CD4-positive, alpha-beta T cell (primary cell): Measurements from ENCODE around the gene ZNF136. TPM values are rescaled to one million over a fixed set of nuclear protein-coding genes. Genes with fewer than 3 reads are reported as not detected.
A peak's percentile ranks its signal among the peaks of the same experiment; 100 is the strongest.

Experiments
- ATAC-seq: fragments of 200-7000 bp; cut with Tn5 transposase; one replicate; pipeline ENCODE4 v1.10.0; 2022; ENCODE audit warnings: mild to moderate bottlenecking; ENCODE audit not compliant: poor library complexity
- CTCF ChIA-PET: fragments of 350-600 bp; sonication (Branson Sonifier 250); formaldehyde crosslinking; loops from one replicate; lab custom pipeline; 2021; ENCODE audit warnings: antibody characterized with exemption, inconsistent platforms; lab: Charles Lee
- POLR2A ChIA-PET: fragments of 350-600 bp; sonication (Branson Sonifier 250); formaldehyde crosslinking; loops from one replicate; lab custom pipeline; 2021; ENCODE audit warnings: antibody characterized with exemption, inconsistent platforms; lab: Charles Lee
- DNase-seq, 14 experiments: peaks; one replicate each; pipeline ENCODE4 v3.0.0-alpha.2; 2013 to 2020; ENCODE audit warnings: mixed read lengths in 2 of 14
- H3K27ac ChIP-seq, 2 donors: one replicate each; pipeline versions ENCODE4 v1.5.1 to v1.7.0; 2013; ENCODE audit warnings: low read length in 2 of 2, low read depth in 1 of 2, mild to moderate bottlenecking in 1 of 2
- H3K27me3 ChIP-seq, 2 experiments: 1 replicate in 1 of 2; 2 replicates in 1 of 2; pipeline versions ENCODE4 v1.6.1 to v1.7.0; 2013; ENCODE audit warnings: low read length in 2 of 2, control low read depth in 1 of 2, mild to moderate bottlenecking in 1 of 2, moderate library complexity in 1 of 2; ENCODE audit not compliant: insufficient read depth in 2 of 2, control insufficient read depth in 1 of 2
- H3K36me3 ChIP-seq: one replicate; pipeline ENCODE4 v1.6.1; 2013; ENCODE audit warnings: low read length, control low read depth; ENCODE audit not compliant: insufficient read depth
- H3K4me1 ChIP-seq: one replicate; pipeline ENCODE4 v1.6.1; 2013; ENCODE audit warnings: low read length, control low read depth; ENCODE audit not compliant: insufficient read depth
- H3K4me3 ChIP-seq: one replicate; pipeline ENCODE4 v1.5.1; 2013; ENCODE audit warnings: mild to moderate bottlenecking, low read length, moderate library complexity
- H3K9me3 ChIP-seq, 2 experiments: 1 replicate in 1 of 2; 2 replicates in 1 of 2; pipeline versions ENCODE4 v1.6.1 to v1.7.0; 2013; ENCODE audit warnings: low read length in 2 of 2, mild to moderate bottlenecking in 2 of 2, control low read depth in 1 of 2, moderate library complexity in 1 of 2; ENCODE audit not compliant: control insufficient read depth in 1 of 2, insufficient read depth in 1 of 2
- H3K27ac Mint-ChIP-seq: one replicate; pipeline ENCODE4 v1.8.0; 2020; ENCODE audit warnings: mixed read lengths
- H3K27me3 Mint-ChIP-seq: one replicate; pipeline ENCODE4 v1.8.0; 2021; ENCODE audit warnings: mixed read lengths
- H3K36me3 Mint-ChIP-seq: one replicate; pipeline ENCODE4 v1.8.0; 2021; ENCODE audit warnings: low read depth, mixed read lengths
- H3K4me1 Mint-ChIP-seq: one replicate; pipeline ENCODE4 v1.8.0; 2021; ENCODE audit warnings: low read depth, mixed read lengths
- H3K4me3 Mint-ChIP-seq: one replicate; pipeline ENCODE4 v1.8.0; 2020; ENCODE audit warnings: mild to moderate bottlenecking, mixed read lengths
- H3K9me3 Mint-ChIP-seq: one replicate; pipeline ENCODE4 v1.8.0; 2020; ENCODE audit warnings: mixed read lengths
- CTCF ChIP-seq: fragments of 200-600 bp; IDR thresholded peaks from one replicate; pipeline ENCODE4 v1.8.0; 2022; ENCODE audit warnings: antibody characterized with exemption, mild to moderate bottlenecking
- intact Hi-C, 2 experiments: fragments of 100-400 bp; cut with DNase I in 1 of 2; cut with micrococcal nuclease in 1 of 2; formaldehyde crosslinking; loops; one replicate each; pipeline versions ENCODE4 v1.15.1 to v1.9.0; 2023 to 2025; cut with DNase I, micrococcal nuclease
- total RNA-seq, 174 experiments: library from RNA in 2 of 174; stranded (reverse) in 2 of 174; gene quantifications; one replicate each; pipeline ENCODE4 v1.2.3 and lab custom pipeline; 2021 to 2026

Gene ZNF136
- total RNA-seq, 2 experiments from 2014 or later = 40.5 to 45.6 TPM

- intact Hi-C loops = loop anchor here (1.0 to 5.0 kb wide), 11 partner anchors 49 to 444 kb away; partner anchors contain the start of gene ZNF491 (in 1 of the 2)
- no peak overlapping the region for H3K27ac Mint-ChIP-seq
- H3K9me3 Mint-ChIP-seq = peaks cover 3% of the 10 kb centered on the region
- ChIA-PET CTCF (interaction anchor here (0.6 to 2.7 kb wide), 17 partner anchors 10 to 346 kb away, joined by 3 to 29 read pairs (median 8); partner anchors contain the start of genes ZNF136, ZNF700 and ZNF763), POLR2A (interaction anchor here (0.7 to 2.1 kb wide), 3 partner anchors 22 to 218 kb away, joined by 3 to 10 read pairs (median 9); partner anchors contain the start of genes ZNF136 and ZNF563)
- peak overlapping the region; percentile 88 for H3K4me3 Mint-ChIP-seq
- Histone ChIP-seq H3K36me3 (peaks cover 14% of the 10 kb centered on the region), H3K4me3 (no peak overlapping the region), H3K27me3 (no peaks in the 10 kb centered on the region), H3K9me3 (peaks cover 7 to 17% of the 10 kb centered on the region in 2 experiments), H3K4me1 (peaks cover 36% of the 10 kb centered on the region), H3K27ac (no peak overlapping the region)
- H3K4me1 Mint-ChIP-seq = peaks cover 43% of the 10 kb centered on the region
- H3K27me3 Mint-ChIP-seq = no peaks in the 10 kb centered on the region
- no peak for DNase-seq
- no peak for ATAC-seq
- H3K36me3 Mint-ChIP-seq = peaks cover 45% of the 10 kb centered on the region
- peak; percentile 49 for TF ChIP-seq CTCF
Observed at GRCh38 chr19:12141405-12141736, 21.5 kb upstream of the ZNF136 start.

GRCh38 chr19:12145348-12145747, 17.5 kb upstream of the ZNF136 start:
- H3K9me3 Mint-ChIP-seq = peaks cover 3% of the 10 kb centered on the region
- H3K36me3 Mint-ChIP-seq = peaks cover 43% of the 10 kb centered on the region
- TF ChIP-seq CTCF = no peak
- no peak for ATAC-seq
- ChIA-PET CTCF (interaction anchor here (1.6 kb wide), 1 partner anchor 182 kb away, joined by 4 read pairs; no protein-coding TSS in a partner anchor), POLR2A (no interaction called here)
- Histone ChIP-seq H3K4me1 (peaks cover 12% of the 10 kb centered on the region), H3K9me3 (peaks cover 8 to 21% of the 10 kb centered on the region in 2 experiments), H3K4me3 (no peak overlapping the region), H3K27me3 (no peaks in the 10 kb centered on the region), H3K36me3 (peaks cover 14% of the 10 kb centered on the region), H3K27ac (no peak overlapping the region)
- intact Hi-C loops = no loop called here
- no peak overlapping the region for H3K27ac Mint-ChIP-seq
- no peak overlapping the region for H3K4me3 Mint-ChIP-seq
- H3K27me3 Mint-ChIP-seq = no peaks in the 10 kb centered on the region
- peaks cover 20% of the 10 kb centered on the region for H3K4me1 Mint-ChIP-seq
- DNase-seq = no peak

GRCh38 chr19:12155324-12155860, 7.5 kb upstream of the ZNF136 start:
- peaks cover 23% of the 10 kb centered on the region for H3K4me1 Mint-ChIP-seq
- Histone ChIP-seq H3K9me3 (no peaks in the 10 kb centered on the region), H3K4me1 (peaks cover 36% of the 10 kb centered on the region), H3K27ac (no peak overlapping the region), H3K4me3 (peak overlapping the region; percentile 64), H3K36me3 (no peaks in the 10 kb centered on the region), H3K27me3 (peaks cover 0 to 7% of the 10 kb centered on the region in 2 experiments)
- DNase-seq (no peak), ATAC-seq (no peak)
- H3K9me3 Mint-ChIP-seq = no peaks in the 10 kb centered on the region
- H3K27me3 Mint-ChIP-seq = no peaks in the 10 kb centered on the region
- H3K36me3 Mint-ChIP-seq = peaks cover 17% of the 10 kb centered on the region
- POLR2A ChIA-PET = interaction anchor here (0.6 kb wide), 1 partner anchor 240 kb away, joined by 3 read pairs; no protein-coding TSS in a partner anchor
- intact Hi-C loops = no loop called here
- peak overlapping the region; percentile 82 for H3K4me3 Mint-ChIP-seq
- no peak for TF ChIP-seq CTCF
- CTCF ChIA-PET = no interaction called here
- H3K27ac Mint-ChIP-seq = no peak overlapping the region
